GM10847 (cell line): ENCODE measurements around the gene C2orf76.

Source experiments
- POLR2A ChIP-seq: IDR thresholded peaks from 2 replicates; pipeline ENCODE4 v1.6.1; 2011; ENCODE audit not compliant: insufficient read length; ENCODE audit errors: extremely low read depth

The C2orf76 gene

GRCh38 chr2:119290859-119291587 is 75.6 kb downstream of the C2orf76 start:
- no peak for TF ChIP-seq POLR2A

GRCh38 chr2:119289642-119290041 is 77.0 kb downstream of the C2orf76 start:
- no peak for TF ChIP-seq POLR2A

- no peak for TF ChIP-seq POLR2A
Measured at GRCh38 chr2:119289093-119289492, 77.5 kb downstream of the C2orf76 start.

- no peak for TF ChIP-seq POLR2A
Measured at GRCh38 chr2:119288576-119288975, 78.1 kb downstream of the C2orf76 start.

- no peak for TF ChIP-seq POLR2A
Measured at GRCh38 chr2:119286661-119287060, 80.0 kb downstream of the C2orf76 start.

- TF ChIP-seq POLR2A: no peak
Measured at GRCh38 chr2:119283873-119284331, 82.7 kb downstream of the C2orf76 start.

GRCh38 chr2:119282996-119283511 is 83.6 kb downstream of the C2orf76 start:
- no peak for TF ChIP-seq POLR2A

GRCh38 chr2:119282146-119282995 is 84.3 kb downstream of the C2orf76 start:
- no peak for TF ChIP-seq POLR2A

GRCh38 chr2:119280680-119281079 is 86.0 kb downstream of the C2orf76 start:
- TF ChIP-seq POLR2A: no peak

- no peak for TF ChIP-seq POLR2A
Measured at GRCh38 chr2:119279666-119280065, 87.0 kb downstream of the C2orf76 start.

- TF ChIP-seq POLR2A: no peak
Measured at GRCh38 chr2:119278946-119279345, 87.7 kb downstream of the C2orf76 start.

- no peak for TF ChIP-seq POLR2A
Measured at GRCh38 chr2:119276864-119277263, 89.8 kb downstream of the C2orf76 start.

GRCh38 chr2:119267604-119268003 is 99.0 kb downstream of the C2orf76 start:
- TF ChIP-seq POLR2A: no peak

GRCh38 chr2:119266091-119266589 is 100.5 kb downstream of the C2orf76 start:
- no peak for TF ChIP-seq POLR2A

- TF ChIP-seq POLR2A: no peak
Measured at GRCh38 chr2:119265693-119266066, 101.0 kb downstream of the C2orf76 start.
